IMR-90 (cell line): ENCODE measurements around the gene PIWIL4. TPM values are rescaled to one million over a fixed set of nuclear protein-coding genes. Genes with fewer than 3 reads are reported as not detected.
A peak's percentile ranks its signal among the peaks of the same experiment; 100 is the strongest.

Source experiments
- ATAC-seq: fragments of 200-7000 bp; cut with Tn5 transposase; 2 replicates; pipeline ENCODE4 v1.9.1; 2020; ENCODE audit warnings: low read depth, mild to moderate bottlenecking, moderate library complexity
- BruUV-seq: library from RNA; stranded (reverse); fragments of 400-500 nt; replicated peaks from 2 replicates; lab custom pipeline; 2021; lab: Mats Ljungman, UMichigan
- CTCF ChIA-PET: fragments of 300-600 bp; formaldehyde crosslinking; extraction: SDS; loops from one replicate; lab custom pipeline; 2021; ENCODE audit warnings: antibody characterized with exemption; lab: Yijun Ruan, JAX
- POLR2A ChIA-PET: fragments of 300-600 bp; sonication (Branson Sonifier 250); formaldehyde crosslinking; loops from one replicate; lab custom pipeline; 2022; ENCODE audit warnings: antibody characterized with exemption; ENCODE audit not compliant: unreplicated experiment; lab: Charles Lee
- DNase-seq: peaks from one replicate; pipeline ENCODE4 v3.0.0; 2013
- H2AFZ ChIP-seq: replicated peaks from 2 replicates; pipeline ENCODE3; 2013; ENCODE audit warnings: low read length, mild to moderate bottlenecking; ENCODE audit not compliant: poor library complexity
- H2AK5ac ChIP-seq: 2 replicates; pipeline ENCODE4 v1.6.1; 2013; ENCODE audit warnings: low read depth, low read length, inconsistent platforms
- H2AK9ac ChIP-seq: replicated peaks from 2 replicates; pipeline ENCODE3; 2013; ENCODE audit warnings: mild to moderate bottlenecking, low read depth, low read length, moderate library complexity; ENCODE audit not compliant: poor library complexity
- H2BK120ac ChIP-seq: 2 replicates; pipeline ENCODE4 v1.6.1; 2013; ENCODE audit warnings: low read depth, low read length, inconsistent platforms
- H2BK15ac ChIP-seq: 3 replicates; pipeline ENCODE4 v1.6.1; 2013; ENCODE audit warnings: low read depth, low read length, inconsistent platforms
- H2BK20ac ChIP-seq: 2 replicates; pipeline ENCODE4 v1.6.1; 2013; ENCODE audit warnings: low read depth, mild to moderate bottlenecking, inconsistent platforms, low read length, moderate library complexity
- H2BK5ac ChIP-seq: 2 replicates; pipeline ENCODE4 v1.6.1; 2013; ENCODE audit warnings: mild to moderate bottlenecking, low read depth, low read length, inconsistent platforms; ENCODE audit not compliant: poor library complexity, severe bottlenecking
- H3K14ac ChIP-seq: replicated peaks from 2 replicates; pipeline ENCODE4 v1.6.1; 2013; ENCODE audit warnings: low read depth, low read length, inconsistent platforms
- H3K18ac ChIP-seq: 2 replicates; pipeline ENCODE4 v1.6.1; 2013; ENCODE audit warnings: low read depth, low read length, control low read depth
- H3K23ac ChIP-seq: 2 replicates; pipeline ENCODE4 v1.6.1; 2013; ENCODE audit warnings: low read depth, low read length, inconsistent platforms
- H3K27ac ChIP-seq: 2 replicates; pipeline ENCODE4 v1.5.1; 2013; ENCODE audit warnings: mild to moderate bottlenecking, control low read depth, low read length; ENCODE audit not compliant: insufficient read depth
- H3K27me3 ChIP-seq: 2 replicates; pipeline ENCODE4 v1.6.1; 2013; ENCODE audit warnings: low read length; ENCODE audit not compliant: control insufficient read depth, insufficient read depth
- H3K36me3 ChIP-seq: 2 replicates; pipeline ENCODE4 v1.6.1; 2013; ENCODE audit warnings: low read length, mixed read lengths; ENCODE audit not compliant: control insufficient read depth, insufficient read depth
- H3K4ac ChIP-seq: 2 replicates; pipeline ENCODE4 v1.6.1; 2013; ENCODE audit warnings: low read depth, low read length, inconsistent platforms
- H3K4me1 ChIP-seq: 2 replicates; pipeline ENCODE4 v1.6.1; 2013; ENCODE audit warnings: low read length, mixed read lengths; ENCODE audit not compliant: control insufficient read depth, insufficient read depth
- H3K4me2 ChIP-seq: 2 replicates; pipeline ENCODE4 v1.6.1; 2013; ENCODE audit warnings: low read depth, mild to moderate bottlenecking, control low read depth, low read length, moderate library complexity
- H3K4me3 ChIP-seq: 2 replicates; pipeline ENCODE4 v1.5.1; 2013; ENCODE audit warnings: low read depth, mild to moderate bottlenecking, control low read depth, low read length, moderate library complexity; ENCODE audit not compliant: insufficient read depth
- H3K56ac ChIP-seq: 2 replicates; pipeline ENCODE4 v1.6.1; 2013; ENCODE audit warnings: low read length, inconsistent platforms; ENCODE audit not compliant: insufficient read depth; ENCODE audit errors: extremely low read depth
- H3K79me1 ChIP-seq, 2 experiments: 2 replicates each; pipeline ENCODE4 v1.6.1; 2013; ENCODE audit warnings: low read length in 2 of 2, inconsistent platforms in 1 of 2, low read depth in 1 of 2
- H3K9ac ChIP-seq: 2 replicates; pipeline ENCODE4 v1.6.1; 2013; ENCODE audit warnings: low read depth, low read length, control low read depth
- H3K9me1 ChIP-seq: 2 replicates; pipeline ENCODE4 v1.6.1; 2013; ENCODE audit warnings: low read length, inconsistent platforms; ENCODE audit not compliant: insufficient read depth
- H3K9me3 ChIP-seq: 2 replicates; pipeline ENCODE4 v1.6.1; 2013; ENCODE audit warnings: low read length; ENCODE audit not compliant: control insufficient read depth, insufficient read depth
- H4K20me1 ChIP-seq: 2 replicates; pipeline ENCODE4 v1.6.1; 2013; ENCODE audit warnings: low read length, inconsistent platforms; ENCODE audit not compliant: insufficient read depth
- H4K5ac ChIP-seq: 2 replicates; pipeline ENCODE4 v1.6.1; 2013; ENCODE audit warnings: mild to moderate bottlenecking, low read depth, low read length, control low read depth
- H4K8ac ChIP-seq, 2 experiments: 2 replicates each; pipeline ENCODE4 v1.6.1; 2013; ENCODE audit warnings: low read depth in 2 of 2, low read length in 2 of 2, control low read depth in 1 of 2, inconsistent platforms in 1 of 2
- H4K91ac ChIP-seq: 2 replicates; pipeline ENCODE4 v1.6.1; 2013; ENCODE audit warnings: low read depth, low read length, inconsistent platforms; ENCODE audit not compliant: insufficient read depth
- BHLHE40 ChIP-seq: fragments of 150-350 bp; IDR thresholded peaks from 2 replicates; pipeline ENCODE4 v1.6.1; 2016; ENCODE audit warnings: mild to moderate bottlenecking, low read depth, low read length
- CEBPB ChIP-seq: IDR thresholded peaks from 2 replicates; pipeline ENCODE4 v1.6.1; 2012; ENCODE audit warnings: low read depth, low read length, improper control_type of control experiment
- CHD1 ChIP-seq: IDR thresholded peaks from 2 replicates; pipeline ENCODE4 v1.6.1; 2012; ENCODE audit warnings: low read depth, low read length, improper control_type of control experiment
- MAFK ChIP-seq: IDR thresholded peaks from 2 replicates; pipeline ENCODE4 v1.6.1; 2012; ENCODE audit warnings: low read depth, low read length, improper control_type of control experiment
- MAZ ChIP-seq: IDR thresholded peaks from 2 replicates; pipeline ENCODE4 v1.6.1; 2012; ENCODE audit warnings: low read depth, mild to moderate bottlenecking, low read length, improper control_type of control experiment, moderate library complexity, borderline replicate concordance
- MXI1 ChIP-seq: IDR thresholded peaks from 2 replicates; pipeline ENCODE4 v1.6.1; 2012; ENCODE audit warnings: low read depth, mild to moderate bottlenecking, low read length, moderate library complexity, borderline replicate concordance
- NFE2L2 ChIP-seq: fragments of 150-350 bp; IDR thresholded peaks from 2 replicates; pipeline ENCODE4 v1.6.1; 2016; ENCODE audit warnings: low read depth, mild to moderate bottlenecking, low read length
- RFX5 ChIP-seq: IDR thresholded peaks from 2 replicates; pipeline ENCODE4 v1.8.0; 2012; ENCODE audit warnings: low read depth, mild to moderate bottlenecking, low read length, moderate library complexity
- SMC3 ChIP-seq: fragments of 150-350 bp; IDR thresholded peaks from 2 replicates; pipeline ENCODE4 v1.6.1; 2016; ENCODE audit warnings: low read depth, mild to moderate bottlenecking, antibody characterized with exemption, low read length, moderate library complexity
- WGBS, 2 experiments: methylation state at CpG; one replicate each; pipeline versions ENCODE4 v1.1.5 to v1.1.7; 2013; ENCODE audit warnings: missing lambda C conversion rate in 2 of 2; ENCODE audit not compliant: insufficient read length in 1 of 2; ENCODE audit errors: extremely low coverage in 2 of 2; 5-methylcytosine and 5-hydroxymethylcytosine counted together
- dilution Hi-C: fragments of 300-500 bp; cut with HindIII; formaldehyde crosslinking; loops from one replicate; pipeline ENCODE4 v1.14.3; 2018; ENCODE audit warnings: low sequenced_read_pairs; ENCODE audit not compliant: unreplicated experiment
- in situ Hi-C: fragments of 300-500 bp; cut with MboI; formaldehyde crosslinking; loops from 3 replicates; pipeline ENCODE4 v1.14.3; 2019; ENCODE audit warnings: low sequenced_read_pairs, inconsistent platforms, mixed read lengths
- intact Hi-C: fragments of 100-400 bp; cut with micrococcal nuclease; formaldehyde crosslinking; loops from 2 replicates; pipeline ENCODE4 v1.10.0; 2022
- polyA plus RNA-seq, 3 experiments: library from polyadenylated mRNA; depleted of rRNA; stranded (reverse); fragments of >200 nt; gene quantifications; 2 replicates each; pipeline ENCODE4 v1.2.3, GENCODE V29; 2012; ENCODE audit warnings: low replicate concordance in 1 of 3
- total RNA-seq: library from RNA; depleted of rRNA; stranded (reverse); fragments of >200 nt; gene quantifications from 2 replicates; pipeline ENCODE4 v1.2.3, GENCODE V29; 2012
- TF ChIP-seq, protein P1 (sequence below): fragments of 150-350 bp; IDR thresholded peaks from 2 replicates; pipeline ENCODE4 v1.6.1; 2017; ENCODE audit warnings: mild to moderate bottlenecking, antibody characterized with exemption, low read length, low read depth
- TF ChIP-seq, protein P2 (sequence below): fragments of 150-350 bp; IDR thresholded peaks from 2 replicates; pipeline ENCODE4 v1.6.1; 2016; ENCODE audit warnings: low read depth, mild to moderate bottlenecking, low read length, moderate library complexity, borderline replicate concordance
- TF ChIP-seq, protein P3 (sequence below): conservative IDR thresholded peaks from 2 replicates; pipeline ENCODE4 v1.5.1; 2012; ENCODE audit warnings: mild to moderate bottlenecking, low read depth, low read length, improper control_type of control experiment

The PIWIL4 gene
- total and polyA plus RNA-seq, 2 of the 4 experiments (the other 2 are of a cell fraction): 0.72 to 1.3 TPM

DNA sequence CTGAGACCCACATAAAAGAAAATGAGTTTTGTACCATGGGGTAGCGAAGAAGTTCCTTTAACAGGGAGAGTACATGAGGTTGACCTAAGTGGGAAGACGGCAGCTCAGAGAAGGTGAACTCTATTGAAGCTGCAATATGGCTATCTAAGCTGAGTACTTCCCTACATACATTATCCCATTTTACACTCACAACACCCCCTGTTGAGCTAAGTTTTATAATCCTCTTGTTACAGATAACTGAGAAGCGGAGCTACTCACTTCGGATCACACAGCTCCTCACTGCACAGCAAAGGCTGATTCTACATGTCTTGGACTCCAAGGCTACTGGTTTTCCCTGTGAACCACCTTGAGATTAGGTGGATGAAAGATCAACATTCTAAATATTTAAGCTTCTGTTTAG, 8.2 kb upstream of the PIWIL4 start:
- no peak overlapping the region for H3K9ac ChIP-seq
- no peak overlapping the region for H4K5ac ChIP-seq
- H2BK20ac ChIP-seq: 0 out of 2 replicates have a peak overlapping the region, but pooled peaks have one; percentile 44
- no peak overlapping the region for H2AFZ ChIP-seq
- TF ChIP-seq, protein P1, sequence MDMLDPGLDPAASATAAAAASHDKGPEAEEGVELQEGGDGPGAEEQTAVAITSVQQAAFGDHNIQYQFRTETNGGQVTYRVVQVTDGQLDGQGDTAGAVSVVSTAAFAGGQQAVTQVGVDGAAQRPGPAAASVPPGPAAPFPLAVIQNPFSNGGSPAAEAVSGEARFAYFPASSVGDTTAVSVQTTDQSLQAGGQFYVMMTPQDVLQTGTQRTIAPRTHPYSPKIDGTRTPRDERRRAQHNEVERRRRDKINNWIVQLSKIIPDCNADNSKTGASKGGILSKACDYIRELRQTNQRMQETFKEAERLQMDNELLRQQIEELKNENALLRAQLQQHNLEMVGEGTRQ: no peak
- TF ChIP-seq NFE2L2 (no peak), CEBPB (no peak), RFX5 (no peak), MAFK (no peak), MXI1 (no peak), CHD1 (no peak), MAZ (no peak), BHLHE40 (no peak), SMC3 (no peak)
- TF ChIP-seq, protein P2, sequence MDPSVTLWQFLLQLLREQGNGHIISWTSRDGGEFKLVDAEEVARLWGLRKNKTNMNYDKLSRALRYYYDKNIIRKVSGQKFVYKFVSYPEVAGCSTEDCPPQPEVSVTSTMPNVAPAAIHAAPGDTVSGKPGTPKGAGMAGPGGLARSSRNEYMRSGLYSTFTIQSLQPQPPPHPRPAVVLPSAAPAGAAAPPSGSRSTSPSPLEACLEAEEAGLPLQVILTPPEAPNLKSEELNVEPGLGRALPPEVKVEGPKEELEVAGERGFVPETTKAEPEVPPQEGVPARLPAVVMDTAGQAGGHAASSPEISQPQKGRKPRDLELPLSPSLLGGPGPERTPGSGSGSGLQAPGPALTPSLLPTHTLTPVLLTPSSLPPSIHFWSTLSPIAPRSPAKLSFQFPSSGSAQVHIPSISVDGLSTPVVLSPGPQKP: no peak
- TF ChIP-seq, protein P3, sequence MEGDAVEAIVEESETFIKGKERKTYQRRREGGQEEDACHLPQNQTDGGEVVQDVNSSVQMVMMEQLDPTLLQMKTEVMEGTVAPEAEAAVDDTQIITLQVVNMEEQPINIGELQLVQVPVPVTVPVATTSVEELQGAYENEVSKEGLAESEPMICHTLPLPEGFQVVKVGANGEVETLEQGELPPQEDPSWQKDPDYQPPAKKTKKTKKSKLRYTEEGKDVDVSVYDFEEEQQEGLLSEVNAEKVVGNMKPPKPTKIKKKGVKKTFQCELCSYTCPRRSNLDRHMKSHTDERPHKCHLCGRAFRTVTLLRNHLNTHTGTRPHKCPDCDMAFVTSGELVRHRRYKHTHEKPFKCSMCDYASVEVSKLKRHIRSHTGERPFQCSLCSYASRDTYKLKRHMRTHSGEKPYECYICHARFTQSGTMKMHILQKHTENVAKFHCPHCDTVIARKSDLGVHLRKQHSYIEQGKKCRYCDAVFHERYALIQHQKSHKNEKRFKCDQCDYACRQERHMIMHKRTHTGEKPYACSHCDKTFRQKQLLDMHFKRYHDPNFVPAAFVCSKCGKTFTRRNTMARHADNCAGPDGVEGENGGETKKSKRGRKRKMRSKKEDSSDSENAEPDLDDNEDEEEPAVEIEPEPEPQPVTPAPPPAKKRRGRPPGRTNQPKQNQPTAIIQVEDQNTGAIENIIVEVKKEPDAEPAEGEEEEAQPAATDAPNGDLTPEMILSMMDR: no peak
- H3K4me2 ChIP-seq: no peak overlapping the region
- in situ Hi-C loops: no loop called here
- no peaks in the 10 kb centered on the region for H3K36me3 ChIP-seq
- ChIA-PET POLR2A (no interaction called here), CTCF (interaction anchor here (0.6 kb wide), 1 partner anchor 47 kb away, joined by 3 read pairs; the partner anchor contains the start of gene C11orf97)
- no peak overlapping the region for H4K8ac ChIP-seq
- no peak overlapping the region for H3K23ac ChIP-seq
- ATAC-seq (no peak), DNase-seq (no peak)
- H3K9me1 ChIP-seq: peaks cover 9% of the 10 kb centered on the region
- no peak overlapping the region for H2AK9ac ChIP-seq
- no peak overlapping the region for H3K4ac ChIP-seq
- WGBS, 2 experiments: no CpG with 5 or more reads among the region's 4 CpGs
- H2BK120ac ChIP-seq: peak overlapping the region; percentile 35
- H3K9me3 ChIP-seq: no peaks in the 10 kb centered on the region
- H4K91ac ChIP-seq: peak overlapping the region; percentile 27; the same call in 1 of the 2 replicates
- no peak overlapping the region for H2BK15ac ChIP-seq
- peaks cover 0 to 13% of the 10 kb centered on the region in 2 experiments; a peak in 1 of 4 replicates for H3K79me1 ChIP-seq
- no peak overlapping the region for H3K56ac ChIP-seq
- no TSS peak for BruUV-seq
- H4K20me1 ChIP-seq: no peaks in the 10 kb centered on the region
- no peak overlapping the region for H3K18ac ChIP-seq
- dilution Hi-C loops: no loop called here
- H3K14ac ChIP-seq: no peak overlapping the region; the same call in 1 of the 2 replicates
- H2AK5ac ChIP-seq: 0 out of 2 replicates have a peak overlapping the region, but pooled peaks have one; percentile 29
- H2BK5ac ChIP-seq: no peak overlapping the region
- intact Hi-C loops: no loop called here
- H3K4me3 ChIP-seq: no peak overlapping the region
- peaks cover 10% of the 10 kb centered on the region for H3K4me1 ChIP-seq
- no peaks in the 10 kb centered on the region for H3K27me3 ChIP-seq
- no peak overlapping the region for H3K27ac ChIP-seq
